IPS-15b (cell line): Measurements from ENCODE around the gene WASHC2C.
"Not testable (repeated sequence)": the region's sequence is repeated elsewhere in the genome, so short reads cannot be mapped to it uniquely, and the experiment has no call there.

ENCODE experiments used
- H3K27me3 ChIP-seq: one replicate; pipeline ENCODE4 v1.6.1; 2013; ENCODE audit warnings: low read length; ENCODE audit not compliant: control insufficient read depth, insufficient read depth
- H3K36me3 ChIP-seq: one replicate; pipeline ENCODE4 v1.6.1; 2013; ENCODE audit warnings: low read length; ENCODE audit not compliant: control insufficient read depth, insufficient read depth
- H3K4me1 ChIP-seq: one replicate; pipeline ENCODE4 v1.6.1; 2013; ENCODE audit warnings: mild to moderate bottlenecking, low read length; ENCODE audit not compliant: control insufficient read depth, insufficient read depth
- H3K4me3 ChIP-seq: one replicate; pipeline ENCODE4 v1.5.1; 2013; ENCODE audit warnings: low read depth, low read length
- H3K9ac ChIP-seq: one replicate; pipeline ENCODE4 v1.6.1; 2013; ENCODE audit warnings: low read depth, mild to moderate bottlenecking, low read length
- H3K9me3 ChIP-seq: one replicate; pipeline ENCODE4 v1.6.1; 2013; ENCODE audit warnings: mild to moderate bottlenecking, low read length; ENCODE audit not compliant: control insufficient read depth, insufficient read depth

Gene WASHC2C

DNA sequence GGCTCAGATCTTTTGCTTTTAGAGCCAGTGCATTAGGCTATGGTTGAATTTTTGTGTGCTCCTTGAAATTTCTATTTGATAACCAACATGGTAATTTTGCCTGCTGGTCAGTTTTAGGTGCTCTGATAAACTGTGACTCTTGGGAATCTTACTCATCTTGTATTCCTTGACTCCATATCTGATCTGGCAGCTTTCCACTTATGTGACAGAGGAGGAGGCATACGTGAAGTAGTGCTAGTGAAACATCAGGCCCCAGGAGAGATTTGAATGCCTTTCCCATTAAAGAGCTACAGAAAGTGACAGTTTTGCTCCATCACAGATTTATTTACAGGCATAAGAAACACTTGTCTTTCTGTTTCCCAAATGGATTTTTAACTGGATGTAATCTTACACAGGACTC is 59.2 kb downstream of the WASHC2C start:
- H3K4me3 ChIP-seq, H3K9ac ChIP-seq, H3K36me3 ChIP-seq, H3K4me1 ChIP-seq, H3K27me3 ChIP-seq, H3K9me3 ChIP-seq: not testable (repeated sequence)

DNA sequence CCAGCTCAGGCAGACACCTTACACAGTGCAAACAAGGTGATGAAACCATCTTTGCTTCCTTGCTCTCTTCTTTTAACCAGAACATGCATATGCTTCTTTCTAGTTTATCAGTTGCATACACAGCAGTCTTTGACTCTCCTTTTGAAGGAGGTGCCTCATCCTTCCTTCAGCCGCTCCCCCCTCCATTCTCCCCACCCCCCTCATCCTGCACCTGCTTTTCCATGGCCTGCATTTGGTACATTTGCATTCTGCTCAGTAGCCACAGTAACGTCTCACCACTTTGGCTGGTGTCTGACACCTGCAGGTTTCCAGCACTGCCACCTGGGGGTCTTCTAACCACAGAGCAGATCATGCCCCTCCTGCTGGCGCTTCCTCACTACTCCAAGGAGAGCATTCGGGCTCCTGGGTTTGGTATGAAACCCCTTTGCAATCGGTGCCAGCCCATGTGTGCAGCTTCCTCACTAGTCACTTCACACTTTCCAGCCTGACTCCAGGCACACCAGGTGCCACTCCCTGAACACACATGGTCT is 60.2 kb downstream of the WASHC2C start:
- not testable (repeated sequence) for H3K9me3 ChIP-seq, H3K9ac ChIP-seq, H3K27me3 ChIP-seq, H3K4me3 ChIP-seq, H3K36me3 ChIP-seq, H3K4me1 ChIP-seq

DNA sequence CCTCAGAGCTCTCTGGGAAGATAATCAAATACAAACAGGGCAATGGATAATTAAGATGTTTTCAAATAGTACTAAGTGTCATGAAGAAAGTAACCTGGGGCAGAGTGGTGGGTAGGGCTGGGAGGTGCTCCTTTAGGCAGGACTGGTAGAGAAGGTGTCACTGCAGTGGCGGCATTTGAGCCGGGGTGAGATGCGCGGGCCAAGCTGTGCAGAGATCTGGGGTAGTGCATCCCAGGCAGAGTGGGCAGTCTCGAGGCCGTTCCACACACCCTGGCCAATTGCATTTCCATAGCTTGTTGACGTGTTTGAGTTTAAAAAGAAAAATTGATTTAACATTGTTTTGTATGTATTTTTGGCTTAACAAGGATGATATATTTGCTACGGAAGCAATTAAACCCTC is 62.9 kb downstream of the WASHC2C start:
- H3K36me3 ChIP-seq, H3K4me3 ChIP-seq, H3K4me1 ChIP-seq, H3K27me3 ChIP-seq, H3K9ac ChIP-seq, H3K9me3 ChIP-seq: not testable (repeated sequence)

DNA sequence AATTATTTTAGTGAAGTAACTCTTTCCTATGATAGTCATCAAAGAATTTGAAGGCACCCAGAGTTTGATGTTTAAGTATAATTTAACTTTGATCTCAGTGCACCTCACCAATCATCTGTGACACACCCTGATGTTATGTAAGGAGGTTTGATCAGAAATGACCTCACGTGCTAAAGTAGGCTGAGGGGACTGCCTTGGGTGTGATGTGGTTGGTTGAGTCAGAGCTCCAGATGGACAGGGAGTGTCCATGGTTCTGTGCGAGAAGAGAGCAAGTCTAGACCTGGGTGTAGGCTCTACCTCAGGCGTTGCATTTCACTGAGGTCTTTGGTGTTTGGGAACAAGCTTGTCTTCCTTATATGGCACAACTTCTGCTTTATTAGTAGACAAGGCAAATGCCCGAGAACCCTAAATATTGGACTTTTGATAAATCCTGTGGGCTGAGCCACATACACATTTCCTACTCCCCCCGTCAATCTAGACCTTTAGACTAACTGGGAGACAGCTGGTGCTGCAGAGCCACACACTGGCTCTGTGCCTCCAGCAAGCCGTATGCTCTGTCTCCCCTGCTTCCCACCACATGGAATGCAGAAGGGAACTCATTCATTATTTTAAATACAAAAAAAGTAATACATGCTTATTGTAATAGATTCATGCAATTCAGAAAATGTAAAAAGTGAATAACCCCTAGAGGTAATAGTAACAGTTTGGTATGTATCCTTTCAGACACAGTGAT is 63.8 kb downstream of the WASHC2C start:
- not testable (repeated sequence) for H3K27me3 ChIP-seq, H3K4me3 ChIP-seq, H3K9ac ChIP-seq, H3K36me3 ChIP-seq, H3K4me1 ChIP-seq, H3K9me3 ChIP-seq

DNA sequence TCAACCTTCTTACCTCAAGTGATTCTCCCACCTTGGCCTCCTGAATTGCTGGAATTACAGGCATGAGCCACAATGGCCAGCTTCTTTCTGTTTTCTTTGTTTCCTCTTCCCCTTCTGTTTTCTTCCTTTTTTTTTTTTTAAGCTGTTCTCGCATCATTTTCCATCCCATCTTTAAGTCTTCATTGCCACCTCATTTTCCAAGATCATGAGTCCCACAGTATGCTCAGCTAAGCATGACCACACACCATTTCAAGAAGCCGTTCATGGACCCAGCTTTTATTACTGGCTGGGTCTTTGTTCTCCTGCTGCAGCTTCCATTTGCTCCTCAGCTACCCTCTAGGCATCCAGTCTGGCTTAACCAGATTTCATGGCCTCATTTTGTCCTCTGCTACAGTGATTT is 67.7 kb downstream of the WASHC2C start:
- H3K4me1 ChIP-seq, H3K9me3 ChIP-seq, H3K36me3 ChIP-seq, H3K9ac ChIP-seq, H3K4me3 ChIP-seq, H3K27me3 ChIP-seq: not testable (repeated sequence)

DNA sequence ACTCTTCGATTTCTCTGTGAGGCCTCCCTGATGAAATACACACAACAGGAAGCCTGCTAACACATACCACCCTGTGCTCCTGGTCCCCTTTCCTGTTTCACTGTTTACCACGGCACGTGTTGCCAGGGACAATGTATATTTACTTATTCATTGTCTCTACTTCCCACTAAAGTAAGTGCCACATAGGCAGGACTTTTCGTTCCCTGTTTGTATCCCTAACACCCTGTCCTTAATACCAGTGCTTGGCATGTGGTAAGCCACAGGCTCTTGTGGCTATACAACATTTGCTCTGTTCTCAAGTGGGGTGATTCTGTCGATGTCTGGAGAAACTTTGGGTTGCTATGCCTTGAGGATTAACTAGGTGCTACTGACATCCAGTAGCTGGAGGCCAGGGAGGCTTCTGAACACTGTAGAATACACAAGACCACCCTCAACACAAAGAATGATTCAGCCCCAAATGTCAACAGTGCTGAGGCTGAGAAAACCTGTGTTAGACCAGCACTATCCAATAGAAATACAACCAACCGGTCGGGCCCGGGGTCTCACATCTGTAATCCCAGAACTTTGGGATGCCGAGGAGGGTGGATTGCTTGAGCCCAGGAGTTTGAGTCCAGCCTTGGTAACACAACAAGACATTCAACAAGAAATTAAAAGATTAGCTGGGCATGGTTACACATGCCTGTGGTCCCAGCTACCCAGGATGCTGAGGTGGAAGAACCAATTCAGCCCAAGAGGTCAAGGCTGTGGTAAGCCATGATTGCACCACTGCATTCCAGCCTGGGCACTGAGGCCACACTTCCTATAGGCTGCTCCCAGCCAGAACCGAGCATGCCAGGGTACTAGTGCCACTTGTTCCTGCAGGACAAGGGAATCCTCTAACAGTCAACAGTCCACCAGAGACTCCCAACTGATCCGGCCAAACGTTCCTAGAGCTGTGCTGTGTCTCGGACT is 76.3 kb downstream of the WASHC2C start:
- H3K4me3 ChIP-seq, H3K36me3 ChIP-seq, H3K9me3 ChIP-seq, H3K27me3 ChIP-seq, H3K9ac ChIP-seq, H3K4me1 ChIP-seq: not testable (repeated sequence)

DNA sequence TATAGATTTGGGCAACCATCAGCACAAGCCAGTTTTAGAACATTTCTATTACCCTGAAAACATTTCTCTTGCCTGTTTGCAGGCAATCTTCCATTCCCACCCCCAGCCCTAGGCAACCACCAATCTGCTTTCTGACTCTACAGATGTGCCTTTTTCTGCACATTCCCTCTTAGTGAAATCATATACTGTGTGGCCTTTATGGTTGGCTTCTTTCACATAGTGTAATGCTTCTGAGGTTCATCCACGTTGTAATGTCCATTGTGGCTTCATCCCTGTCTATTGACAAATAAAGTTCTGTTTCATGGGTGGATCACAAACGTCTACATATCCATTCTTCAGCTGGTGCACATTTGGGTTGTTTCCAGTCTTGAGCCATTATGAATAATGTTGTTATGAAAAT is 77.9 kb downstream of the WASHC2C start:
- not testable (repeated sequence) for H3K4me1 ChIP-seq, H3K9me3 ChIP-seq, H3K36me3 ChIP-seq, H3K9ac ChIP-seq, H3K4me3 ChIP-seq, H3K27me3 ChIP-seq

DNA sequence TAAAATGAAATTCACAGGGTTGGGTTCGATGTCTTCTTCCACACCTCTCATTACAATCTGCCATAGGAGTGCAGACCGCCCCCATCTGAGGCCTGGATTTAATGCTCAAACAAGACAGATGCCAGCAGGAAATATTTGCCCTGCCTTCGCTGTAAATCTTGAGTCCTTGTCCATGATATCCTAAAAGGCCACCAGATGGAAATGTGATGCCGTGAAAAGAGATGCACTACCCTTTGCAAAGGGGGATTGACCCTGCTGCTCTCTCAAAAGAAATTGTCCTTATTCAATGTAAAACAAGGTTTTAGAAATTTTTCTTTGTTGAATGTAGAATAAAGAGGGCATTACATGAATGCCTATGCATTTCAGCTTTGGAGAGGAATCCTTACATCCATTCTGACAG is 82.8 kb downstream of the WASHC2C start:
- Histone ChIP-seq H3K9ac (no peak overlapping the region), H3K4me1 (peaks cover 3% of the 10 kb centered on the region), H3K4me3 (no peak overlapping the region), H3K36me3 (no peaks in the 10 kb centered on the region), H3K27me3 (no peaks in the 10 kb centered on the region), H3K9me3 (no peaks in the 10 kb centered on the region)

DNA sequence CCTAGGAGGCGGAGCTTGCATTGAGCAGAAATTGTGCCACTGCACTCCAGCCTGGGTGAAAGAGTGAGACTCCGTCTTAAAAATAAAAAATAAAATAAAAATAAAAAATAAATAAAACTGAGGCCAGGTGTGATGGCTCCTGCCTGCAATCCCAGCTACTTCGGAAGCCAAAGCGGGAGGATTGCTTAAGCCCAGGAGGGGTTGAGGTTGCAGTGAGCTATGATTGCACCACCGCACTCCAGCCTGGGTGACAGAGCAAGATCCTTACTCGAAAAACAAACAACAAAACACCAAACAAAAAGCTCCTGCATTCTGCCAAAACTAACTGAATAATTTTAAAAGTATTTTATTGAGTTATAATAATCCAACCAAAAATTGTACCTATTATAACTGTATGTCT is 84.0 kb downstream of the WASHC2C start:
- no peaks in the 10 kb centered on the region for H3K9me3 ChIP-seq
- no peak overlapping the region for H3K4me3 ChIP-seq
- H3K9ac ChIP-seq = no peak overlapping the region
- H3K4me1 ChIP-seq = peaks cover 3% of the 10 kb centered on the region
- no peaks in the 10 kb centered on the region for H3K36me3 ChIP-seq
- no peaks in the 10 kb centered on the region for H3K27me3 ChIP-seq

DNA sequence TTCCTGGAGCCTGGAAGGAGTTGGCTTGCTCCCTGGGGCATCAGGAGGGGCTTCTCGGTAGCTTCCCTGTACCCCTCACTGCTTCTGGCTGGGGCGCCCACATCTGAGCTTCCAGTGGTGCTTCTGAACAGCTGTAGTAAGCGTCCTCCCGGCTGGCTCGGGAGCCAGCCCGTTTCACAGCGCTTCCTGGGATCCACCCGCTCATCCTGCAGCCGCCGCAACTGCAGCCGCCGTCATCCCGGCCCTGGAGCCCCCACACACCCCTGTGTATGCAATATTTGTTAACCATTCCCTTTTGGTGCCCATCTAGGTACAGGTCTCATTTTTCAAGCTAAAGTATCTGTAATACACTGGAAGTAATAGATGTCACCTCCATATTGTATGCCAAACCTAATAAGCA is 85.9 kb downstream of the WASHC2C start:
- H3K4me3 ChIP-seq, H3K27me3 ChIP-seq, H3K9ac ChIP-seq, H3K9me3 ChIP-seq, H3K36me3 ChIP-seq, H3K4me1 ChIP-seq: not testable (repeated sequence)

DNA sequence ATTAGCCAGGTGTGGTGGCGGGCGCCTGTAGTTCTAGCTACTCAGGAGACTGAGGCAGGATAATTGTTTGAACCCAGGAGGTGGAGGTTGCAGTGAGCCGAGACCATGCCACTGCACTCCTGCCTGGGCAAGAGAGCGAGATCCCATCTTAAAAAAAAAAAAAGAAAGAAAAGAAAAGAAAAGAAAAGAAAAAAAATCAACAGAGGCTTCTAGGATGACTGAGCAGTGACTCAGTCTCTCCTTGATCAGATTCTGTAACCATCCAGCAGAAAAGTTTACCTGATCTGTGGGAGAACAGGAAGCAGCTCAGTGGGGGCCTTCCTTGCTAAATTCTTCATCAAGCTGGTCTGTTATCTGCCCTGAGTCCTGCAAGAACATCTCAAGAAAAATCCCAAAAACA is 87.1 kb downstream of the WASHC2C start:
- H3K4me3 ChIP-seq, H3K27me3 ChIP-seq, H3K4me1 ChIP-seq, H3K36me3 ChIP-seq, H3K9ac ChIP-seq, H3K9me3 ChIP-seq: not testable (repeated sequence)
